ENCODE measurements around the gene SAP30. TPM values are rescaled to one million over a fixed set of nuclear protein-coding genes. Genes with fewer than 3 reads are reported as not detected.

The SAP30 gene
- 27.3 and 34.8 TPM in 2 replicates for total RNA-seq (2014; rRNA removed; shearing (Covaris generic))

GRCh38 chr4:173370477-173371291 lies at the start of gene SAP30:
Gene SAP30, plus strand, starts transcription at chr4:173370954. Its CDS starts 229 bp downstream, at chr4:173371183.
- peak; percentile 97 for DNase-seq (ENCODE audit: low spot score)

DNA sequence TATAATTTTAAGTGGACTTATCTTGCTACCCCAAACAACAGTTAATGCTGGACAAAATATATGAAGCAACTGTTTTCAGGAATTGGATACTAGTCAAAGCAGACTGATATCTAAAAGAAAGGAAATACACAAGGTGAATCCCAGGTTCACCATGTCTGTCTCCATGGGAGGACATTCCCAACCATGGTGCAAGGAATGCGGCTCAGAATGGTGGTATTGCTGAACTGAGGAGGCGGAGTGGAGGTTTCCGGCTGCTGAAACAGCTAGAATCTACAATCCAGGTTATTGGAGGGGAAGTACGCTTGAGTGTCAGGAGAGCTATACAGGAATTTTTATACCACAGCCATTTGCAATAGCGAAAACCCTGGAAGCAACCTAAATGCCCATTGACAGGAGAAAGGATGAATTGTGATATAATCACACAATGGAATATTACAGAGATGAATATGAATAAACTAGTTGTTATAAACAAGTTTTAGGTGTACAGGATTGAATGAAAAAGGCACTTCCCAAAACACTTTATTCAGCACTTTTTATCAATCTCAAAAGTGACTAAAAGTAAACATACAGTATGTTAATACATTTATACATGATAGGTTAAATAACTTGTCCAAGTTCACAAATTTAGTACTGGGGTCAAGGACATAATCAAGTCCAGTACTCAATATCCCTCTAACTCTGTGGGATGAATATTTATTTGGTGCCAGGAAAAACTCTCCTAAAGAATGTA lies 45.6 kb upstream of the SAP30 start:
- DNase-seq (ENCODE audit: low spot score), result no peak

GRCh38 chr4:173328236-173328901 lies 42.4 kb upstream of the SAP30 start:
- DNase-seq (ENCODE audit: low spot score), result no peak

- no peak for DNase-seq (ENCODE audit: low spot score)
These were observed 40.2 kb upstream of the SAP30 start for GRCh38 chr4:173330590-173330989.

DNA sequence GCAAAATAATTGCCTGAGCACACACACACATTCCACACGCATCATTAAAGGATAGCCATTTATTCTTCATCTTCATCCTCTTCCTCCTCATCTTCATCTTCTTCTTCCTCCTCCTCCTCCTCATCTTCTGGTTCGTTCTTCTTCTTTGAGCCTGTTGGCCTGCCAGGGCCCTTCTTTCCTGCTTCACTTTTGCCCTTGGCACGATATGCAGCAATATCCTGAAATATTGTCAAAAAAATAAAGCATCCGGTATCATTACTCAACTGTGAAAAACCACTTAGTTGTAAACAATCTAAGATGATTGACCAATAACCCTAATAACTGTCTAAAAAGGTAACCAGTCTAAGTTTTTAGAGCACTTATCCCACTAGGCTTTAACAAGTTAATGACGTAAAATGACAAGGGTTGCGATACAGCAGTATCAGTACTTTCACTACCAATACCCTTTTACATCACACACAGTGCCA lies 38.7 kb upstream of the SAP30 start:
- peak; percentile 22 for DNase-seq (ENCODE audit: low spot score)

DNA sequence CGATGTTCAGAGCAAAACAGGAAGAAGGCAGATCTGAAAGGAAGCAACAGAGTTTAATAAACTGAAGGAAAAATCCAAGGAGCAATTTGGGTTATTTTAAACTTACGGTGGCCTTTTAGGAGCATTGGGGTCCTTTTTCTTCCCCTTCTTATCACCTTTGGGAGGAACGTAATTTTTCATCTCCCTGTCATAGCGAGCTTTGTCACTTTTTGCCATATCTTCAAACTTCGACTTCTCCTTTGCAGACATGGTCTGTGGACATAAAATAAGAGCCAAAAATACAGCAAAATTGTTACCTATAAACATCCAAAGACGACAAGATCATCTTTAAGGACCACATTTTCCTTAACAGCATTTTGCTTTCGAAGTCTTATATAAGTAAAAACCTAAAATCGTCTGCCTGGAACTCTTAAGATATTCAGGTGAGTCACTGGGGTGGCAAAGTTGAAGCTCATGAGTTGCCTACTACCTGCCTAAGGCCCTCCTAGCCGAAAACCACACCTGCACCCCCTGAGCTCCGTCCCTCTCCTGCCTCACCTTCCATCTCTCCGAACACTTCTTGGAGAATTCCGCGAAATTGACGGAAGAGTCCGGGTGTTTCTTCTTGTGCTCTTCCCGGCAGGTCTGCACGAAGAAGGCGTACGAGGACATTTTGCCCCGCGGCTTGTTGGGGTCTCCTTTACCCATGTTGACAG lies 37.6 kb upstream of the SAP30 start:
- no peak for DNase-seq (ENCODE audit: low spot score)

- no peak for DNase-seq (ENCODE audit: low spot score)
These were observed 37.1 kb upstream of the SAP30 start for GRCh38 chr4:173333658-173334084.

GRCh38 chr4:173334085-173334890 lies 36.5 kb upstream of the SAP30 start, which contains the start of gene HMGB2:
Gene HMGB2, minus strand, starts transcription at chr4:173334358. Its CDS starts 709 bp downstream, at chr4:173333649.
- peak; percentile 100 for DNase-seq (ENCODE audit: low spot score)

DNA sequence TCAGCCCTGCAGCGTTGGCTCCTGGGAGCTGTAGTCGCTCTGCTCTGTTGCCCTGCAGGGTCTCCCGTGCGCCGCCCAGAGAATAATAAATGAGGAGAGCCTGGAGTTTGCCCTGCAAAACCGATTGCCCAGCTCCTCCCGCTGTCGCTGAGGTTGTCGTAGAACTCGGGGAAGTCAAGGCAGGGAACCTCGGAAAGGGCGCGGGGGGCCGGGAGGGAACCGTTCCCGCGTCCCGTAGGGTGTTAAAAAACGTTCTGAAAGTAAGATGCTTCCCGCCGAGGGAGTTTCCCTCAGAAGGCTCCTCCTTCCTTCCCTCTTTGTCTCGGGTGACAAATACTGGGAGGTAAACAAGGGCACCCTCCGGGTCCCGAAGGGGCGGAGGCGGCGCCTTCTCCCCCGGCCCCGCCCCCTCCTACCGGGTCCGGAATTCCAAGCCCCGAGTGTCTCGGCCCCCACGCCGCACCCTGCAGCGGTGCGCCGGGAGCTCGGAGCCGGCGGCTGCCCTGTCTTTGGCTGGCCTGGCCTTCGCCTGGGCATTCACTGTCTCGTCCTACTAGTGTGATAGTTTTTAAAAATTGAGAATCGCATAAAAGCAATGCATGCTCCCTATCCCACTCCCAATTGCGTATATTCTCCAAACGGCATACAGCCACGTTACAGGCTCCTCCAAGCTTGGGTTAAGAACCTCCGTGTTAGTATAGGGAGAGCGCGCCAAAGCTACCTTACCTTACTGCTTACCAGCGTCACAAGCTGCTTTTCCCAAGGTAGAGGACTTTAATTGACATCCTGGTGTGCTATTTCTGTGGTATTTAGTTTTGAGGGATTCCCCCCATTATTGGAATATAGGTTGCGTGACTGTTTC lies 35.6 kb upstream of the SAP30 start:
- peak; percentile 85 for DNase-seq (ENCODE audit: low spot score)

DNA sequence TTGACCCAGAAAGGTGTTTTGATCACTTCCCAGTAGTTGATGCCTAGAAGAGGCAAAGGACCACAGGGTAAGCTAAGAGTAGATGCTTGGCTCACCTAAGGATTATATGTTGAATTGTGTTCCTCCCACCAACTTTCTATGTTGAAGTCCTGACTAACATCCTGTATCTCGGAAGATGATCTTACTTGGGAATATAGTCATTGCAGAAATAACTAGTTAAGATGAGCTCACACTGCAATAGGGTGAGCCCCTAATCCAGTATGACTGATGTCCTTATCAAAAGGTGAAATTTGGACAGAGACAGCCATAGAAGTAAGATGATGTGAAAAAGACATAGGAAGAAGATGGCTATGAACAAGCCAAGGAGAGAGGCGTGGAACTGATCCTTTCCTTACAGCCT lies 33.3 kb upstream of the SAP30 start:
- no peak for DNase-seq (ENCODE audit: low spot score)

DNA sequence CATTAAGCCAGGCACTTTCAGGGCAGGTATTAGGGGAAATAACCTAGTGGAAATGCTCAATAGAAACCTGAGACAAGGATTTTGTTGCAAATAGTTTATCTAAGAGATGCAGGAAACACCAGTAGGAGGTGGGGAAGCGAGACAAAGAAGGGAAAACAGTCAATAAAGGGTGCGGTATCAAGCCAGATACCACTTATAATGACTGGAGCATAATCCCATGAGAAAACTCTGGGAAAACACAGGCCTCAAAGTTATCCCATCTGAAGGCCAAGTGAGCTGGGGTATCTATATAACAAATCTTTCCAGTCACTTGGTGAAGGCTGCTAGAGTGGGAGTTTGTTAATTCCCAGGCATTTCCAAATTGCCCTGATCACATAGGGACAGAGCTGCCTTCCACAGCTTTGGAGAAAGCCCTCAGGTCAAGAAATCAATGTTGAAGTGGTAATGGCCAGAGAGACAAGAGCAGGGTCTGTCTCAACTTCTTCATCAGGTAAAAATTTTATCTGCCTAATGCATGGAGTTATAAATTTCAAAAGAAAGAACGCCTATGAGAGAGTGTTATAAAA lies 26.8 kb upstream of the SAP30 start:
- DNase-seq (ENCODE audit: low spot score), result no peak

DNA sequence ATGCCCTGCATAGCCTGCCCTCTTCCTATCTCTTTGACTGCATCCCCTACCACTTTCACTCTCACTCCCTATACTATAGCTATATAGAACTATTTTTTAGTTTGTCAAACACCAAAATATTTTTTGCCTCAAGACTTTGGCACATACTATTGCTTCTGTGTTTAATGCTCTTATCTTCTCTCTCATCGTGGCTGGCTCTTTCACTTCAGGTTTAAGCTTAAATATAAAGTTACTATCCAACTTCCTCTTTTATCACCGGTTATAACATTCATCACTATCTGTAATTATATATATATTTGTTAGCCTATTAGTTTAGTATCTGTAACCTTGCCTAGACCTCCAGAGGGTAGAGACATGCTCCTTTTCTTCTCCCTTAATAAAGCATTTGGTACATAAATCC lies 25.1 kb upstream of the SAP30 start:
- no peak for DNase-seq (ENCODE audit: low spot score)

DNA sequence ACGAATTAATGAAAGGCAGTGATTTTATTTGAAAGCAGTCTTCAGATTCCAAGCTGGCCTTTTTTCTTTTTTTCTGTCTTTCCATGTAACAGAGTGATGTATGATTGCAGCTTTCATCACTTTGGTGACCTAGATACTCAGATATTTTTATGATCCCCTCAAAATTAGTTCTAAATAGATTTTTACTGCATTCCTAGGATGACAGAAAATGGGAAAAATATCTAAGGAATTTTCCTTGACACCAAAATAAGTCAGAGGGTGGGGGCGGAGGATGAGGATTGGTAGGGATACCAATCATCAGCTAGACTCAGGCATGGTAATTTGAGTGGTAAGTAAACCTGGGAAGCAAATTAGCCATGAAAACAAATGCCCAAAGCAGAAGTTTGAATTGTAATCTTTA lies 24.7 kb upstream of the SAP30 start:
- no peak for DNase-seq (ENCODE audit: low spot score)

- no peak for DNase-seq (ENCODE audit: low spot score)
These were observed 23.3 kb upstream of the SAP30 start for GRCh38 chr4:173347467-173347866.

- no peak for DNase-seq (ENCODE audit: low spot score)
These were observed 12.8 kb upstream of the SAP30 start for GRCh38 chr4:173357939-173358338.

- DNase-seq (ENCODE audit: low spot score), result no peak
These were observed 10.1 kb upstream of the SAP30 start for GRCh38 chr4:173360587-173361221.

GRCh38 chr4:173362666-173363065 lies 8.1 kb upstream of the SAP30 start:
- no peak for DNase-seq (ENCODE audit: low spot score)

DNA sequence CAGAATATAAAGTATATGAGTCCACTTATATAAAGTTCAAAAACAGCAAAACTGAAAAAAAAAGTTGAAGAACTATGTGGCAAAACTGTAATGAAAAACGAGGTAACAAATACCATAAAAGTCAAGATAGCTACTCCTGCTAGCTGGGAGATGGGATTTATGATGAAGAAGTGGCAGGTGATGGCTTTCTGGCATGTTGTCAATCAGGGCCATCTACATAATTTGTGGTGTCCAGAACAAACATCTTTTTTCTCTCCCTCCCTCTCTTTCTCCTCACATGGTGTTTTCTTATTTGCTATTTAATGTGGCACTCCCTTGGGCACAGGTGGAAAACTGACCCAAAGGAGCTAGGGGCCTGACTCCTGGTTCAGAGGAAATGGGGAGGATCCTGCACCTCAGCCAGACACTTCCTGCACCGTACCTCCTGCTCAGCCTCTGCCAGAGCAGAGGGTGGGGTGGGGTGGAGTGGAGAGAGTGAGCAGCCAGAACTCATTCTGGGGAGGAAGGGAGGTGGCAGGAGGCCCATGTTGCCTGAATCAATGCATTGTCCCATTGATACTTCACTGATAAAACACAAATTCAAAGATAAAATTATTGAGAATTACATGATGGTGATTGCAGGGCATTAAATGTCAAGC lies 5.3 kb upstream of the SAP30 start:
- DNase-seq (ENCODE audit: low spot score), result no peak
